GM12878 (cell line): ENCODE results near the gene CSNK1A1. TPM values are rescaled to one million over a fixed set of nuclear protein-coding genes. Genes with fewer than 3 reads are reported as not detected.

Source experiments
- ATAC-seq: fragments of 200-7000 bp; cut with Tn5 transposase; 3 replicates; pipeline ENCODE4 v1.9.1; 2020; ENCODE audit warnings: mild to moderate bottlenecking, moderate library complexity
- BruUV-seq: library from RNA; stranded (reverse); fragments of 400-500 nt; replicated peaks from 2 replicates; lab custom pipeline; 2021; lab: Mats Ljungman, UMichigan
- CTCF ChIA-PET: fragments of 300-600 bp; sonication (Branson Sonifier 250); formaldehyde crosslinking; extraction: SDS; loops from one replicate; lab custom pipeline; 2021; ENCODE audit warnings: inconsistent platforms; lab: Yijun Ruan, JAX
- POLR2A ChIA-PET: fragments of 350-600 bp; formaldehyde crosslinking; extraction: SDS; loops from one replicate; lab custom pipeline; 2021; ENCODE audit warnings: inconsistent platforms; lab: Charles Lee
- RAD21 ChIA-PET: fragments of 300-600 bp; sonication (Branson Sonifier 250); formaldehyde crosslinking; loops from one replicate; lab custom pipeline; 2023; ENCODE audit warnings: antibody characterized with exemption; ENCODE audit not compliant: unreplicated experiment; lab: Charles Lee
- SMC1A ChIA-PET: fragments of 300-600 bp; sonication (Branson Sonifier 250); formaldehyde crosslinking; loops from one replicate; lab custom pipeline; 2023; ENCODE audit not compliant: unreplicated experiment, uncharacterized antibody; lab: Charles Lee
- DNase-seq: peaks from one replicate; pipeline ENCODE4 v3.0.0-alpha.2; 2011; ENCODE audit warnings: low read depth, low spot score
- FAIRE-seq: peaks from 3 replicates; lab custom pipeline; 2011; peaks lifted over from hg19 to GRCh38; lab: Jason Lieb, UNC
- H2AFZ ChIP-seq: 2 replicates; pipeline ENCODE4 v1.6.0; 2011; ENCODE audit warnings: low read depth, low read length, control low read depth; ENCODE audit not compliant: control insufficient read depth
- H3K27ac ChIP-seq: 2 replicates; pipeline ENCODE4 v1.5.1; 2011; ENCODE audit warnings: control low read depth; ENCODE audit not compliant: control insufficient read depth, insufficient read depth
- H3K27me3 ChIP-seq, 2 experiments: replicated peaks in 1 of 2; 2 replicates each; pipeline versions ENCODE4 v1.6.0 to v1.6.1; 2011; ENCODE audit warnings: low read length in 1 of 2; ENCODE audit not compliant: control insufficient read depth in 2 of 2, insufficient read depth in 2 of 2
- H3K36me3 ChIP-seq, 2 experiments: 2 replicates each; pipeline ENCODE4 v1.5.1; 2011; ENCODE audit warnings: low read length in 1 of 2; ENCODE audit not compliant: control insufficient read depth in 2 of 2, insufficient read depth in 2 of 2
- H3K4me1 ChIP-seq: 2 replicates; pipeline ENCODE4 v1.6.1; 2011; ENCODE audit warnings: mild to moderate bottlenecking, low read length, moderate library complexity, mixed read lengths; ENCODE audit not compliant: control insufficient read depth, insufficient read depth
- H3K4me2 ChIP-seq: 2 replicates; pipeline ENCODE4 v1.6.0; 2011; ENCODE audit warnings: control low read depth; ENCODE audit not compliant: control insufficient read depth, insufficient read depth
- H3K4me3 ChIP-seq: fragments of 200-600 bp; sonication (generic); 2 replicates; pipeline ENCODE4 v1.5.1; 2016
- H3K79me2 ChIP-seq: 2 replicates; pipeline ENCODE4 v1.6.0; 2011; ENCODE audit warnings: low read length; ENCODE audit not compliant: control insufficient read depth, insufficient read depth
- H3K9ac ChIP-seq: 2 replicates; pipeline ENCODE4 v1.8.0; 2011; ENCODE audit warnings: low read length, control low read depth, mixed read lengths; ENCODE audit not compliant: control insufficient read depth, insufficient read depth
- H3K9me3 ChIP-seq: replicated peaks from 3 replicates; pipeline ENCODE4 v1.5.1; 2011; ENCODE audit warnings: mild to moderate bottlenecking, low read length; ENCODE audit not compliant: control insufficient read depth, insufficient read depth
- H4K20me1 ChIP-seq: 2 replicates; pipeline ENCODE4 v1.6.0; 2011; ENCODE audit not compliant: control insufficient read depth, insufficient read depth
- CBX3 ChIP-seq: fragments of 200-600 bp; sonication (generic); IDR thresholded peaks from 2 replicates; pipeline ENCODE4 v1.6.1; 2016; ENCODE audit warnings: low read depth, borderline replicate concordance
- CEBPB ChIP-seq, 2 experiments: fragments of 150-350 bp in 1 of 2; IDR thresholded peaks; 2 replicates each; pipeline ENCODE4 v1.6.1; 2012 to 2014; ENCODE audit warnings: low read depth in 2 of 2, low read length in 2 of 2, borderline replicate concordance in 1 of 2, inconsistent platforms in 1 of 2
- CREM ChIP-seq: IDR thresholded peaks from 2 replicates; pipeline ENCODE4 v1.6.1; 2014; ENCODE audit warnings: antibody characterized with exemption, low read depth
- ETV6 ChIP-seq, 2 experiments: fragments of 450-650 bp in 1 of 2; IDR thresholded peaks in 1 of 2; conservative IDR thresholded peaks in 1 of 2; 2 replicates each; pipeline ENCODE4 v1.6.1; 2014; ENCODE audit warnings: antibody characterized with exemption in 1 of 2, borderline replicate concordance in 1 of 2, low read depth in 1 of 2, mild to moderate bottlenecking in 1 of 2, moderate library complexity in 1 of 2
- EZH2 ChIP-seq: IDR thresholded peaks from 2 replicates; pipeline ENCODE4 v1.6.1; 2012; ENCODE audit warnings: low read depth, mild to moderate bottlenecking, control low read depth, inconsistent platforms, low read length, borderline replicate concordance; ENCODE audit not compliant: control insufficient read depth
- JUNB ChIP-seq: IDR thresholded peaks from 2 replicates; pipeline ENCODE4 v1.6.1; 2016; ENCODE audit warnings: antibody characterized with exemption, mild to moderate bottlenecking
- KDM1A ChIP-seq: fragments of 200-600 bp; sonication (generic); IDR thresholded peaks from 2 replicates; pipeline ENCODE4 v1.6.1; 2016; ENCODE audit warnings: borderline replicate concordance
- MEF2A ChIP-seq: IDR thresholded peaks from 2 replicates; pipeline ENCODE4 v1.6.1; 2011; ENCODE audit warnings: low read depth, mild to moderate bottlenecking, low read length, moderate library complexity; ENCODE audit not compliant: insufficient read depth
- PAX5 ChIP-seq: IDR thresholded peaks from 2 replicates; pipeline ENCODE4 v1.6.1; 2011; ENCODE audit warnings: low read depth, low read length, borderline replicate concordance
- POLR2AphosphoS5 ChIP-seq: IDR thresholded peaks from 2 replicates; pipeline ENCODE4 v1.6.1; 2011; ENCODE audit warnings: mild to moderate bottlenecking, low read length, inconsistent platforms
- RAD51 ChIP-seq: fragments of 450-650 bp; IDR thresholded peaks from 2 replicates; pipeline ENCODE4 v1.6.1; 2016; ENCODE audit warnings: moderate library complexity, mild to moderate bottlenecking, inconsistent platforms
- SIX5 ChIP-seq: IDR thresholded peaks from 2 replicates; pipeline ENCODE4 v1.6.1; 2011; ENCODE audit warnings: mild to moderate bottlenecking, low read depth, low read length, moderate library complexity; ENCODE audit not compliant: severe bottlenecking
- SMC3 ChIP-seq: IDR thresholded peaks from 2 replicates; pipeline ENCODE4 v1.6.1; 2011; ENCODE audit warnings: low read length, improper control_type of control experiment, borderline replicate concordance
- TARDBP ChIP-seq: IDR thresholded peaks from 2 replicates; pipeline ENCODE4 v1.6.1; 2016; ENCODE audit warnings: borderline replicate concordance
- TCF3 ChIP-seq: IDR thresholded peaks from 2 replicates; pipeline ENCODE4 v1.6.1; 2012; ENCODE audit warnings: low read depth, mild to moderate bottlenecking, low read length, borderline replicate concordance; ENCODE audit not compliant: insufficient read depth
- WGBS: methylation state at CpG from one replicate; pipeline ENCODE4 v1.1.6; 2016; ENCODE audit warnings: low lambda C conversion rate; ENCODE audit not compliant: insufficient replicate concordance, insufficient coverage; ENCODE audit errors: missing lambda C conversion rate; 5-methylcytosine and 5-hydroxymethylcytosine counted together
- in situ Hi-C: fragments of 300-500 bp; cut with MboI; formaldehyde crosslinking; loops from 9 replicates; pipeline ENCODE4 v1.14.3; 2018; ENCODE audit warnings: mixed read lengths
- intact Hi-C: fragments of 100-400 bp; cut with micrococcal nuclease; formaldehyde crosslinking; loops from one replicate; pipeline ENCODE4 v1.14.2; 2022; ENCODE audit not compliant: unreplicated experiment
- polyA plus RNA-seq, 11 experiments: library from polyadenylated mRNA; depleted of rRNA in 4 of 11; unstranded in 6 of 11; stranded (reverse) in 5 of 11; fragments of >200 nt; fragmentation: Nextera tagmentation in 4 of 11; fragmentation: Illumina TruSeq in 1 of 11; extraction: Ambion mirVana in 4 of 11; extraction: Trizol in 1 of 11; gene quantifications; 1 replicate in 1 of 11; 2 replicates in 10 of 11; pipeline versions ENCODE4 v1.2.1 to v1.2.3, GENCODE V29; 2011 to 2016; ENCODE audit warnings: inconsistent platforms in 2 of 11, missing spikeins in 2 of 11, low read depth in 1 of 11
- total RNA-seq, 4 experiments: library from RNA; depleted of rRNA in 3 of 4; stranded (reverse); fragments of >200 nt in 3 of 4; fragmentation: Illumina TruSeq in 1 of 4; extraction: Trizol in 1 of 4; gene quantifications; 2 replicates each; pipeline versions ENCODE4 v1.2.1 to v1.2.3, GENCODE V29; 2013 to 2021

CSNK1A1 gene
- total and polyA plus RNA-seq, 10 of the 15 experiments (the other 5 are each of a cell fraction or from before 2014, with no cell fraction given): 53.3 to 155 (median 133) TPM

- Histone ChIP-seq H2AFZ (no peak overlapping the region), H3K4me3 (no peak overlapping the region), H3K4me1 (no peaks in the 10 kb centered on the region), H3K9ac (no peak overlapping the region), H3K27ac (no peak overlapping the region), H3K79me2 (no peaks in the 10 kb centered on the region), H3K9me3 (no peaks in the 10 kb centered on the region), H4K20me1 (no peaks in the 10 kb centered on the region), H3K36me3 (no peaks in the 10 kb centered on the region), H3K4me2 (no peak overlapping the region), H3K27me3 (no peaks in the 10 kb centered on the region)
- ChIA-PET RAD21 (interaction anchor here (1.2 kb wide), 1 partner anchor 32 kb away, joined by 3 read pairs; no protein-coding TSS in a partner anchor), CTCF (interaction anchor here (0.6 to 1.1 kb wide), 3 partner anchors 53 to 321 kb away, joined by 3 to 4 read pairs (median 3); no protein-coding TSS in a partner anchor), POLR2A (interaction anchor here (0.7 kb wide), 1 partner anchor 11 kb away, joined by 3 read pairs; no protein-coding TSS in a partner anchor), SMC1A (interaction anchor here (0.9 kb wide), 1 partner anchor 32 kb away, joined by 3 read pairs; no protein-coding TSS in a partner anchor)
- DNase-seq: no peak
- peak; percentile 83 for ATAC-seq
- in situ Hi-C loops: no loop called here
- intact Hi-C loops: no loop called here
- peak; percentile 60 for TF ChIP-seq JUNB
- TF ChIP-seq KDM1A: no peak
- TF ChIP-seq POLR2AphosphoS5: no peak
- no peak for TF ChIP-seq ETV6 (conservative IDR thresholded peaks at IDR 0.05 in 1 of 2, IDR thresholded peaks at IDR 0.05 in 1 of 2; ENCODE audit: borderline replicate concordance in 1 of 2, low read depth in 1 of 2)
- no peak for TF ChIP-seq RAD51
- BruUV-seq: no TSS peak
- no peak for FAIRE-seq
- WGBS: 0% methylated on average over 1 of the region's 1 CpG
These were observed 35.6 kb upstream of the CSNK1A1 start for GRCh38 chr5:149586708-149587318.

- in situ Hi-C loops: no loop called here
- no peak overlapping the region for H3K27ac ChIP-seq
- H4K20me1 ChIP-seq: no peaks in the 10 kb centered on the region
- BruUV-seq: no TSS peak
- no peaks in the 10 kb centered on the region for H3K9me3 ChIP-seq
- H2AFZ ChIP-seq: no peak overlapping the region
- H3K4me3 ChIP-seq: no peak overlapping the region
- SMC1A ChIA-PET: no interaction called here
- DNase-seq (no peak), FAIRE-seq (no peak), ATAC-seq (no peak)
- H3K4me2 ChIP-seq: no peak overlapping the region
- peaks cover 2% of the 10 kb centered on the region for H3K4me1 ChIP-seq
- no peaks in the 10 kb centered on the region for H3K79me2 ChIP-seq
- no peaks in the 10 kb centered on the region for H3K27me3 ChIP-seq
- POLR2A ChIA-PET: no interaction called here
- RAD21 ChIA-PET: no interaction called here
- no peaks in the 10 kb centered on the region for H3K36me3 ChIP-seq
- no peak for TF ChIP-seq EZH2
- TF ChIP-seq MEF2A: no peak
- no peak for TF ChIP-seq PAX5
- no peak for TF ChIP-seq SMC3
- no peak for TF ChIP-seq SIX5
- TF ChIP-seq TCF3: no peak
- no peak for TF ChIP-seq CEBPB (IDR thresholded peaks at IDR 0.05; ENCODE audit: borderline replicate concordance in 1 of 2, low read depth in 2 of 2, low read length in 2 of 2)
- TF ChIP-seq CREM: no peak
- no peak for TF ChIP-seq CBX3
- no peak for TF ChIP-seq TARDBP
- no peak overlapping the region for H3K9ac ChIP-seq
- CTCF ChIA-PET: no interaction called here
- intact Hi-C loops: no loop called here
These were observed 34.7 kb upstream of the CSNK1A1 start for GRCh38 chr5:149585910-149586309.
